CD4-positive, alpha-beta T cell treated with Interleukin-17A for 1 hour (primary cell): ENCODE measurements around the gene MAP2K5.
A peak's percentile ranks its signal among the peaks of the same experiment; 100 is the strongest.

Source experiments
- DNase-seq: peaks from one replicate; pipeline ENCODE4 v3.0.0-alpha.2; 2020

MAP2K5 gene

DNA sequence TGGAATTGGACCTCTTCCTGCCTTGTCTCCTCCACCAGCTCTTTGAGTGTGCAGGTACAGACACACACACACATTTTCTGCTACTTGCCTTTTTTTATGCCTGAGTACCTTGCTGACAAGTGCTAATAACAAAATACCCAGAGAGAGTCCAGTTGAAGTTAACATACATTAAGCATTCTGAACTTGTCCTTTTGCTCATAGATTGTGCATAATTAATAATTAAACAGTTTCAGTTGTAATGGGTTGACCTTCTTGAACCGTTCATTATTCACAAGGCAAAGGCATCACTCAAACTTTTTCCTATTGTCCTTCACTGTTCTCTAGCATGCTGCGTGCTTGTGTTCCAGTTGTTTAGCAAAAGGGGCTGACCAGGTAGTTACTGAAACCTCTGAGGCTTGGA lies 223.2 kb downstream of the MAP2K5 start:
- DNase-seq: no peak

DNA sequence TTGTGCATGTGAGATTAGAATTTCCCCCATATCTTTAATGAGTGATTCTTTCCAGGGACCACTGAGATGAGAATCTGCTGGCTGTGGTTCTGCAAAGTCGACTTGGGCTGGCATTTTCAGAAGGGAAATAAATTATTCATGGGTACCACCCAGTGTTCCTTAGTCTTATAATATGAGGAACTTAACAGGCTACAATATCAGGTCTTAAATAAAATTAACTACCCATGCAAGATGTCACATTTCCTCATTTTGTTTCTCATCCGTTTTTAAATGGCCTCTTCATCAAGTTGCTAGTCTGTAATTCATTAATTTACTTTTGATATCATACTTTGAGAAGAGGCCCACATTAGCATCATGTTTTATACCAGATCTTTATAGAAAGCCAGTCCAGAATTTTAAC lies 224.5 kb downstream of the MAP2K5 start:
- no peak for DNase-seq

DNA sequence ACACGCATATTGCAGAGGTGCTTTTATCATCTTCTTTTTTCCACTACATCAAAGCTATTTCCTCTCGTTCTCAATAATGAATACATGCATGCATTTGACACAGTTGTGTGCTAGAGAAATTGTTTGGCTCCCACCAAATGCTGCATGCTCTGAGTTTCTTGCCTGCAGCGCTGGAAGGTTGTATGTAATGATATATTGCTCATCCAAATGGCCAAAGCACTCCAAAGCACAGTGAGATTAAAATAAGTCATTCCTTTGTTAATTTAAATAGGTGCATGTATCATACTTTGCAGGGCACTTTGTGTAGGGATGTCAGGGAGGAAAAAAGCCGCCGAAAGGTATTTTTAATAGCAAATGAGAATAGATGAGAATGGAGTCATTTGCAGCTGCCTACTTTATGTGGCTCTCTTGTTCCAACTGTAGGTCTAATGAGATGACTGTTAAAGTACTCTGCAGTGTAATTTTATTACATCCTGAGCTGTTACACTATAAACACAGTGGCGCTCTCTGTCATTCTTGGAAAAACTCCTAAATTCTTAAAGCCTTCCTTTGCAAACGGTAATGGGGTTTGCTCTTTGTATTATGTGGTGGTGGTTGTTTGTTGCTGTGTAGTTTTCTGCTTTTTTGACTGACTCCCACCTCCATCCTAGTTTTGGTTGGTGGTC lies 225.9 kb downstream of the MAP2K5 start:
- DNase-seq: no peak

DNA sequence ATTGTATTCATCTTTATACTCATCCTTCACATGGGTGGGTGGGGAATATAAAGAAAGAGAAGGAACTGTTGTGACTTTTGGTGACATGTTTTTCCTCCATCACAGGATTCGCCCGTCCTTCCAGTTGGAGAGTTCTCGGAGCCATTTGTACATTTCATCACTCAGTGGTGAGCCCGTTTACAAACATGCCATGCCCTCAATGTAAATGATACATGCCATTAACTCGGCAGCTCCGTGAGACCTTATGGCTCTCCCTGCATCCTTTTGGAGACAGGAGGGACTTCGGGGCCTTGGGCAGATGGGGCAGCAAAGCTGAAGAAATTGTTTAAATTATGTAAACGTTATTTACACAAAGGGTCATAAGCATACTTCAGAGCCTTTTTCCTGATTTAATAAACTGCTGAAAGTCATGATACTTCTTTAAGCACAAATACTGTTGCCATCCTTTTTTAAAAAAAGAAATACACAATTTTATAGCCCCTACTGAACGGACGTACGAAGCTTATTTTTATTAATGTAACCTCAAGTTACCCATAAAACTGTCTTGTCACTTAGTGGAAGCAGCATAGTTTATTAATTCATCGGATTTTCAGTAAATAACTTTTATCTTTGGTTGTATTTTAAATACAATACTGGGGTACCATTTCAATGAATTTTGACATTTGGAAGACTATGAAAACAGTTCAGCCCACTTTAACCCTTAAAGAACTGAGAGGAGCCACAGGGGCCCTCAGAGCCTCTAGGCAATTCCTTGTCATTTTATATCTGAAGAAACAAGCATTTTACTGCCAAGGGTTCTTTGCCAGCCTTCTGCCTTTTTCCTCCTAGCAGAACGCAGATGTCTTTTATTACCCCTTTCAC lies 227.2 kb downstream of the MAP2K5 start:
- DNase-seq: no peak

DNA sequence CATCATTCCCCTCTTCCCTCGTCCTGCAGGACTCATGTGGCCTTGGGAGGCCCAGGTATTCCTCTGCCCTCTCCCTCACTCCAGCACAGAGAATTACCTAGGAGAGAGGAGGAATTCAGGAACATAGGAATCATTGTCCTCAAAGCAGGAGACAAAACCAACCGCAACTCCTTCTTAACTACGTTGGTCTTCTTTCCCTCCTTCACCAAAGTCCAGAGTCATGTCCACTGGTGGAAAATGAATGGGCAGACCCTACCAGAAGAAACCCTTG lies 227.8 kb downstream of the MAP2K5 start:
- no peak for DNase-seq

DNA sequence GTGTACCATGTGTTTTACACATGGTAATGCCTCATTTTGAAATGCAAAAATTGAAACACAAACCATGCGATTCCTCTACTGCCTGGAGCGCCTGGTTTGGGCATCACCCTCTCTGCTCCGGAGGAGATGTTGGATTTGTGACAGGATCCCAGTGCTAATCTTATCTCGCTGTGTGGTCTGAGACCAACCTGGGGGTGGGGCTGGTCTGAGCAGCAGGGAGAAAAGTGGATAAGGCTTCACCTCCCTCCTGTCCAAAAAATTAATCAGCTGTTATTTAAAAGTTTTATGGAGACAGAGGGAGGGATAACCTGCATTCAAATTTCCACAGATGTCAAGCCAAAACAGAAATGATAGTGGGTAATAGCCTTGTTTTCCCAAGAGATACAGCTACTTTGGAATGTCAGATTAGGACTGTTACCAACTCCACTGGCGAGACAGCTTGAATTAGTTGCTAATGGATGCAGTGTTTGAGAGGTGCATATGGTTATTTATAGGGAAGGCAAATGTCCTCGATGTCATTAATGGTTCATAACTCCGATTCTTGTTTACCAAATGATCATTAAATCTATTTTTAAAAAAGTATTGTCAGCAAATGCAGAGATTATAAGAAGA lies 228.8 kb downstream of the MAP2K5 start:
- no peak for DNase-seq

DNA sequence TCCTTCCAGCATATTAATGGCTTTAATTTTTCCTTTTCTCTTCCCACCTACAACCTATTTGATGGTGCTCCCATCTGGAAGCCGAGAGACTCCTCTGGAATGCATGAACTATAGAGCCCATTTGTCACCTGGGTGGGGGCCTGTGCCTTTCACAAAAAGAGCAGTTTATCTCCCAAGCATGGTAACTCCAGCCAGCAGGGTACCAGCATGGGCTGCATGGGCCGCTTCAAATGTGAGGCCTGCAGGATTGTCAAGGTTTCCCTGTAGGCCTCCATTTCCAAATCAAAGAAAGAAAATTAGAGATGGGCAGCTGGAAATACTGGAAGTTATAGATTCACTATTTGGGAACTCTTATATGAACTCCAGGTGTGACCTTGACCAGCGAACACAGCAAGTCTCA lies 232.1 kb downstream of the MAP2K5 start:
- no peak for DNase-seq

DNA sequence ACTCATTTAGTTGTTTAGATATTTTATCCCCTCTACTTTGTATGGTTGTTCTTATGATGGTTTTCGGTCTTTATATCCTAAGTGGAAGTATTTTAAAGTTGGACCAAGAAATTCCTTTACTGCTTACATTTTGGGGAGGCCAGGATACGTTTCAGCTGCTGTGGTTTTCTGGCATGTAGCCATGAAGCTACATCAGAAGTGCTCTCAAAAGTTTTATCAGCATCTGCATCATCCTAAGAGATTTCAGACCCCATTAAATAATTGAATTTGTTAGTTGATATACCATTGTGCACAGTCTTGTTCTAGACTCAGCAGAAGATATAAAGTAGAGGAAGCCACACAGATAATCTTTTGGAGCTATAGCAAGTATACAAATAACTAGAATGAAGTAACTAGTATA lies 232.7 kb downstream of the MAP2K5 start:
- DNase-seq: no peak

DNA sequence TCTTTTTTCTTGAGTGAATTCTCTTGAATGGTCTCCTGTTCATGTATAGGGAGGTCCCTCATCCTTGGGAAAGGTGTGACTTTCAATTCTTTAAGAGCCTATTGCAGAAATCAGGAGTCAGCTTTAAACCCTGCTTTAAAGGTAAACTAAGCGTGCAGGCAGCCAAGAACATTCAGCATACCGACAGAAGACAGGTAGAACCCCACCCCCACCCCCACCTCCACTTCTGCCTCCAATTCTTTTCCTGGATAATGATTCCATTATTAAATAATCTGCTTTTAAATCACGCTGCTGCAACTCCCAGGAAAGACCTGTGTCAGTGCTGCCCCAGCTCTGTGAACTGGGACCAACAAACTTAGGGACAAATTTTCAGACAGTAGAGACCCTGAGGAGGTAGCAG lies 233.5 kb downstream of the MAP2K5 start:
- DNase-seq: no peak

DNA sequence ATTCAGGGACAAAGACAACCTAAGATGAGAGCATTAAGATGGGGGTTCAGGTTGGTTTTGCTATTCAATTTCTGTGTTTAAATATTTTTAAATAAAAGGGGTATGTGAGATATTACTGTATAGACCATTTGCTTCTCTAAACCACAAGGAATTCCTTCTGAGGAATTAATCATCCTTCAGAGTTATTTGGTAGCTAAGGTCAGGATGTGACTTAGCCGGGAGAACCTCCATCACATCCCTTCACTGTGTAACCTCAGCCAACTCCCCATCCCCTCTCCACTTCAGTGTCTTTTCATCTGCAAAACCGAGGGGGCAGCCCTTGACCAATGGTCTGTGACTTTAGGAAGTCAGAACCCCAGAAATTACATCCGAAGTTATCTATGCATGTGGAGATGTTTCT lies 234.1 kb downstream of the MAP2K5 start:
- DNase-seq: no peak

DNA sequence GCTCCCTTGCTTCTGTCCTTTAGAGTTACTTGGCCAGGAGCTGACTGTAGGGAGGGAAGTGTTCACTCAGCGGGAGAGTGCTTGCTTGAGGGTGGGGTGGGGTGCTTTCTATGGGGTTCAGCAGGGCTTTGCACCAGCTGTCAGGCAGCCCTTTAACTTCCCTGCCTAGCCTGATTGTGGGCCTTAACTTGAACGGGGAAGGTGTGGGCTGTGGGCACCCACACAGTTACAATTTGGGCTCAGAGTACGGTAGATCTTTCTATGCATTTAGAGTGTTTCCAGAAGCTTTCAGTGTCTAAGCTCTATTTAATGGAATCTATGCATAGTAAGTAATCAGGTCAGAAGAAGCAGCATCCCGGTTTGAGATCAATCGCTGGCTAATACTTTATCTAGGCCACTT lies 234.6 kb downstream of the MAP2K5 start:
- DNase-seq: no peak

DNA sequence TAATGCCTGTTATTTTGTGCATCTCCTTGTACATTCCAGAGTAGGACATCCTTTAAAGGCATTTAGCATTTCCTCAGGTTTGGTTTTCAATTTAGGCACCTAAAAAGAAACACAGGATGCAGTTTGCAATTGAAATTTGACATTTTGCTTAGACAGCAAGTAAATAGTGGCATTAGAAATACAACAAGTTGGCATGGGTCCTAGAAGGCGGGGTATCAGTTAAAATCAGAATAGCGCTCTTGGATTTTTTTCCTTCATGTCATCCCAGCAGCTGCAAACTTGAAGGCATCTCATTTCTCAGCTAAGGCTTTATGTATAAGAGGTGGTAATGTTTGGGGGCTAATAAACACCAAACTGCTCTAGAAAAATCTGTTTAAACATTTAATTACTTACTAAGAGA lies 235.3 kb downstream of the MAP2K5 start:
- DNase-seq: no peak

DNA sequence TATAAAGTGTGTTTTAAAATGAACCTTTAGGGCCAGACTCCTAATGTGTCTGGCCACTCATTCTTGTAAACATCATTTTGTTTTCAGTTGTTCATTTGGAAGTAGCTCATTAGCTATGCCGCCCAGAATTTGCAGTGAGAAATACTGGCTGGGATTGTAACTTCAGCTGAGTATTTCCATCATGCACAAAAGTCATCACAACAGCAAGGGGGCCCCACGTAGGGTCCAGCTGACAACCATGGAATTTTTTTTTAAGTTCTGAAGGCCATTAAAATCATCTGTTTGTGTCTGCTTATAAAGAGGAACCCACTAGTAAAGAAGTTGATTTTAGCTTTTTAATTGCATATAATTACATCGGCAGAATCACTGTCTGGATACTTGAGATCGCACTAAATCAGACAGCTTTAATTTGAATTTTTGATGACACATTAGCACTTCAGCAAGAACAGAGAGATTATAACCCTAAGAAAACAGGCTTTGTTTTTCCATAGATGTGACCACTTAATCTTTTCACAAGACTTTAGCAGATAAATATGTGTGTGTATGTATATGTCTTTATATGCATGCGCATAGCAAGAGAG lies 236.6 kb downstream of the MAP2K5 start:
- no peak for DNase-seq

DNA sequence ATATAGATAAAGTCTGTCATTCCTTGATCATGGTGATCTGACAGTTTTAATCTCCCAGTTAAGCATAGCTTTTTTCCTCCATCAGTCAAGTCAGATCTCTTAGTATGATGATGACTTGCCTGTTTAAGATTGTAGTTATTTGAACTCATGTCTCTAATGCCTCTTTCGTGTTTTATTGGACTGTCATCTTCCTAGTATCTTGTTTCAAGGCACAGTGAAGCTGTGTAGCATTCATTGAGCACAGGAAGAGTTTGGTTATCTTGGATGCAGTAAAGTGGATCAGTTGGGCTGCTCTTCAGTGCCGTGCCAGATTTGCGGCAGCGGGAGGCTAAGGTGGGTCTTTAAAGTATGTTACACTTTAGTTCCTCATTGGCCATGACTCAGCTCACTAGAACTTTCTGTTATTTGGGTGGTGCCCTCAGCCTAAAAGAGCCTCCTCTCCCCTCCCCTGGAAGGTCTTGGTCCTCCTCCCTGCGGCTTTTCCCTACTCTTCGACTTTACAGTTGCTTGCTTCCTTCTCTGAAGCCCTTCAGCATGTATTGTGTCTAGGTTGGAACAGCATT lies 237.1 kb downstream of the MAP2K5 start:
- DNase-seq: no peak

DNA sequence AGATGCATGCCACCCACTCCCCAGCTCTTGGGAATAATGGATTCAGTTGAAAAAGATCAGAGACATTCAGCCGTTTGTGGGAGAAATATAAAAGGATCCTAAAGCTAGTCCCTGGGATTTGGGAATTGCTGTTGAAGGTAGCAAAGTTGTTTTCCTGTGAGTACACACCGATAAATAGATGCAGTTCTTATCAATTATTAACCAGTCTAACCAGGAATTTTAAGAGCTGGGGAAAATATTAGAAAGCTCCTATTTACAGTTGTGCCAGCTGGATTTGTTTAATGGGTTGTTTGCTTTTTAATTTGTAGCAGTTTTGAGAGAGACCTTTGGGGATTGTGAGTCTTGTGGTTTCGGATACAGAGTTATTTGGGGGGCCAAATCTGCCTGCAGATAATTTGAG lies 238.6 kb downstream of the MAP2K5 start:
- DNase-seq: no peak

DNA sequence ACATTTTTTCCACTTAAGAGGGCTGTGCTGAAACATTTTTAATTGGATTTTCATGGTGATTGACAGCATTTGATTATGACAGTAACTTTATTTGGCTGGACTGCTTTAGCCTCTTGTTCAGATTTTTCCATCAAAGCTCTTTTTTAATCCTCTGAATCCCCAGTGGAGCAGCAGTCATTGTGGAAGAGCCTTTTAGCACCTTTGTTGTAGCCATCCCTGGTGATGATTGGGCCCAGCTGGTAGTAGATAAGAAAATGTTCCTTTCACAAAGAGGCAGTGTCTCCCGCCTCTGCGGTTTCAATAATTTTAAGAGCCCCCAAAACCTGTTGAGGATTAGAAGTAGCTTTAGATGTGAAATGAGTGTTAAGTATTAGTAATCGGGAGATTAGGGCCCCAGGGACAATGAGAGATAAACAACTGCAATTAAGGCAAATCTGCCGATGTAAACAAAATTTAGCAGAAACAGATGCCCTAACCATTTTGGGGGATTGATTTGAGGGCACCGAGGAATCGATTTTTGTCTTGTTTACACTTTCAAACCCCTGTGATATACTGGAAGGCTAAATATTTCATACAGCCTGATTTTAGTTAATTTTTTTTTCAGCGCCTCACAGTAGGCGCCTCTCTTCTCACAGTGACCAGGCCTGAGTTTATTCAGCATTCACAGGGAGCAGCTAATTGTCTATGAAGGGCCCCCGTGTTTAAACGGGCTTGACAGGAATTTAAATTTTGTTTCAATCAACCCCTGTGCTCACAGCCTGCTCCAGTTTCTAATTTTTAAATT lies 239.6 kb downstream of the MAP2K5 start:
- DNase-seq: no peak

DNA sequence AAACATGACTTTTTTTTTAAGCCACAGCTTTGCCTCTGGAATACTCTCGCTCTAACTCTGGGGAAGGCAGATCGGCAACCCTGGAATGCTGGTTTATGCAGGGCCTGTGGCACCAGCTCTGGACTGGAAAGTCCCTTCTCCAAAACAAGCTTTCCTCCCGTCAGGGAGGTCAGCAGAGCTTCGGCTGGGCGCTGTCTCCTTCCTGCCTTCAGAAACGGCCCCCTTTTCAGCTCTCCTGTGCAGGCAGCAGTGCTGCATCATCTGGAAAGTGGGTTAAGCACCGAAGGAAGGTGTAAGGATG lies 240.1 kb downstream of the MAP2K5 start:
- DNase-seq: no peak

DNA sequence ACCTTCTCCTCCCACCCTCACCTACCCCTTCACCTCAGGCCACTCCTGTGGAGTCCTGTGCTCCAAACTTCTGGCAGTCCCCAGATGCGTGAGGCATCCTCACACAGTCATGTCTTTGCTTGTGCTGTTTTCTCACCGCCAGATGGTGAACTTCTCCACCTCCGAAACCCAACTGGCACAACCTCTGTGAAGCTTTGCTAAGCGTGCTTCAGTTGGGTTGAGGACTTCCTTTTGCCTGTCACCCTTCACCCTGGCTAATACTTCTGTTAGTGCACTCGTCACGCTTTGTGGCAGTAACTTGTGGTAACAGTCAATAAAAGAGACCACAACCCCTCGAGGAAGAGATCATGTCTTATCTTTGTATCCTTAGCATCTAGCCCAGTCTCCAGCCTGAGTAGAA lies 240.8 kb downstream of the MAP2K5 start:
- peak; percentile 69 for DNase-seq

DNA sequence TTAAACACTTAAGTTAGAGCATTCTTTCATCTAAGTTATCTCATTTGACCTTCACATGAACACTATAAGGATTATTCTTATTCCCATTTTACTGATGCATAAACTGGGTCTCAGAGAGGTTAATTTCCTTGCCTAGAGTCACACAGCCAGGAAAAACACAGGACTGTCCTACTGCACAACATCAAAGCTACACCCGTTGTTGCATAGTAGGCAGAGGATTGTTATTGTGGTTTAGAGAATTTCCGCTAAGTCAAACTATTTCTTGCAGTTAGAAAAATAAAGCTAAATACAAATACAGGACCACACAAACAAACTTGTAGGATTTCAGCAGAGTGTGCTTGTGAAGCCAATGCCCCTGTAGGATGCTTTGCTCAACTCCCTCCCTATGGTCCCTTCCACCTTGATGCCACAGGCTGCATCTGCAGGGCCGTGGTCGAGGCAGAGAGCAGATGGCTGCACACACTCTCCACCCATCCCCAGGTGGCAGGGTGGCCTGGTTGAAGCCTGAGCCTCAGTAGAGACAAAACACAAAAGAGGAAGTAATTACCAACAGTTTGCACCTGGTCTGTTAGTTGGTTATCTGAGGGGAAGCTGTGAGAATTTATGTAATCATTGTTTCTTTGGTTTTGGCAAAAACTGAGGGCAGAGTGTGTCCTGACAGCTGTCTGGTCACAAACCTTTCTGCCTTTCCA lies 241.7 kb downstream of the MAP2K5 start:
- DNase-seq: peak; percentile 13

DNA sequence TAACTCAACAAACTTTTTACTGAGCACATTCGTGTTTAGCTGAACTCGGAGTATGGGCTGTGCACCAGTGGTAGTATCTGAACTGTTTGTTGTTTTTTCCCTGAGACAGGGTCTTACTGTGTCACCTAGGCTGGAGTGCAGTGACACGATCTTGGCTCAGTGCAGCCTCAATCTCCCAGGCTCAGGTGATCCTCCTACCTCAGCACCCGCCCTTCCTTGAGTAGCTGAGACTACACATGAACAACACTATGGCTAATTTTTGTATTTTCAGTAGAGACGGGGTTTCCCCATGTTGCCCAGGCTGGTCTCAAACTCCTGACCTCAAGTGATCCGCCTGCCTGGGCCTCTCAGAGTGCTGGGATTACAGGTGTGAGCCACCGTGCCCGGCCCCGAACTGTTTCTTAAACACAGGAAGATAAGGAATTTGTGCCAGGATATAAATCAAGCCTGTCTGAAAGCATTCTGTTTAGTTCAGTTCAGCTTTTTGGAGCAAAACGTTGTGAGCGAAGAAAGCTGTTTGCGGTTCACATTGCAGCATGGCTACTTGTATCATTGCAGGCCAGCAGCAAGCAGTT lies 242.4 kb downstream of the MAP2K5 start:
- no peak for DNase-seq

DNA sequence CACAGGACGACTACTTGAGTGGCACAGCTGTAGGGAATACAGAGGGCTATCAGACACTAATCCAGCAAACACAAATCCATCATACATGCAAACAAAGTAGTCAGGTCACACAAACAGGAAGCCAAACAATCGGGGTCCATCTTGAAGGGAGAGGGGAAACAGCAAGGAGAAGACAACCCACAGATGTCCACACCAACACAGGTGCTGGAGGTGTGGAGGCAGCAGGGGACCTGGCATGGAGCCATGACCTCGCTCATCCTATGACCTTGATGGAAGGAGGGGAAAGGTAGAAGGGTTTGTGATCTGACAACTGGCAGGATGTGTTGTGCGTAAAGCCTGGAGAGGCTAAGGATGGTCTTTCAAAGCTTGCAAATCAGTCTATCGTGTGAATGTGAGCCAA lies 242.9 kb downstream of the MAP2K5 start:
- DNase-seq: no peak

DNA sequence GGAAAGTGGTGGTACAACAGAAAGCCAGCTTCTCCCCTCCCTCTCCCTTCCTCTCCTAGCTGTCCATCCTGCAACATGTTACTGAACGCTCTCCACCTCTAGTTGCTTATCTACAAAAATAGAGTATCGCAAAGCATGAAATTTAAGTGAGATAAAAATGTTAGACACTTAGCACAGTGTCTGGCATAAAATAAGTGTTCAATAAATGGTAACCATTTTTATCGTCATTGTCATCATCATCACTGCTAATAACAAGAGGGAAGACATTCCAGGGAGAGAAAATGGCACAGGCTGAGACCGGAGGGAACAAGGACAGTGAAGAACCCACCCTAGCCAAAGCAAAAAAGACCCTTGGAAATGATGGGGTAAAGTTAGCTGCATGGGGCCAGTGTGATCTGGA lies 244.1 kb downstream of the MAP2K5 start:
- no peak for DNase-seq
